Retinal pigment epithelial cell (primary cell): ENCODE data around the gene MKNK1.

Experiments used
- DNase-seq: peaks from one replicate; pipeline ENCODE4 v3.0.0-alpha.2; 2010; ENCODE audit warnings: low read depth
- H3K4me3 ChIP-seq: 2 replicates; pipeline ENCODE4 v1.5.1; 2011; ENCODE audit warnings: mild to moderate bottlenecking, low read length, control low read depth, moderate library complexity
- TF ChIP-seq, protein P1 (sequence below): conservative IDR thresholded peaks from 2 replicates; pipeline ENCODE4 v1.5.1; 2011; ENCODE audit warnings: low read depth, low read length, control low read depth, inconsistent platforms

Gene MKNK1

GRCh38 chr1:46539972-46540371 is 64.1 kb downstream of the MKNK1 start:
- no peak overlapping the region for H3K4me3 ChIP-seq
- DNase-seq = no peak
- TF ChIP-seq, protein P1, sequence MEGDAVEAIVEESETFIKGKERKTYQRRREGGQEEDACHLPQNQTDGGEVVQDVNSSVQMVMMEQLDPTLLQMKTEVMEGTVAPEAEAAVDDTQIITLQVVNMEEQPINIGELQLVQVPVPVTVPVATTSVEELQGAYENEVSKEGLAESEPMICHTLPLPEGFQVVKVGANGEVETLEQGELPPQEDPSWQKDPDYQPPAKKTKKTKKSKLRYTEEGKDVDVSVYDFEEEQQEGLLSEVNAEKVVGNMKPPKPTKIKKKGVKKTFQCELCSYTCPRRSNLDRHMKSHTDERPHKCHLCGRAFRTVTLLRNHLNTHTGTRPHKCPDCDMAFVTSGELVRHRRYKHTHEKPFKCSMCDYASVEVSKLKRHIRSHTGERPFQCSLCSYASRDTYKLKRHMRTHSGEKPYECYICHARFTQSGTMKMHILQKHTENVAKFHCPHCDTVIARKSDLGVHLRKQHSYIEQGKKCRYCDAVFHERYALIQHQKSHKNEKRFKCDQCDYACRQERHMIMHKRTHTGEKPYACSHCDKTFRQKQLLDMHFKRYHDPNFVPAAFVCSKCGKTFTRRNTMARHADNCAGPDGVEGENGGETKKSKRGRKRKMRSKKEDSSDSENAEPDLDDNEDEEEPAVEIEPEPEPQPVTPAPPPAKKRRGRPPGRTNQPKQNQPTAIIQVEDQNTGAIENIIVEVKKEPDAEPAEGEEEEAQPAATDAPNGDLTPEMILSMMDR = no peak

- H3K4me3 ChIP-seq = no peak overlapping the region
- TF ChIP-seq, protein P1 = no peak
- DNase-seq = no peak
These were observed 65.9 kb downstream of the MKNK1 start for GRCh38 chr1:46538147-46538546.

GRCh38 chr1:46537651-46538050 is 66.4 kb downstream of the MKNK1 start:
- DNase-seq = no peak
- no peak overlapping the region for H3K4me3 ChIP-seq
- TF ChIP-seq, protein P1 = no peak

DNA sequence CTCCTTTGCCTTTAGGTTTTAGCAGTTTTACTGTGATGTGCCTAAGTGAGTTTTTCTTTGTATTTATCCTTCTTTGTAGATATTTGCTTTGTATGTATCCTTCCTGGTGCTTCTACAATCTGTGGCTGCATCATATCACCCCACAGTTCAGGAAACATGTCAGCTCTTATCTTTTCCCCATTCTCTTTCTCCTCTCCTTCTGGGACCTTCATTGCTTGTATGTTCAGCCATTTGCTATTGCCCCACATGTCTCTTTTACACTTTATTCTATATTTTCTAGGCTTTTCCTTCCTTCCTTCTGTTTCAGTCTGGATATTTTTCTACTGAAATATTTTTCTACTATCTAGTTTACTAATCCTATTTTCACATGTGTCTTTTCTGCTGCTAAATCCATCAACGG is 67.5 kb downstream of the MKNK1 start:
- TF ChIP-seq, protein P1 = no peak
- H3K4me3 ChIP-seq = no peak overlapping the region
- DNase-seq = no peak

- TF ChIP-seq, protein P1 = peak; percentile 78
- no peak overlapping the region for H3K4me3 ChIP-seq
- no peak for DNase-seq
These were observed 69.0 kb downstream of the MKNK1 start for GRCh38 chr1:46535063-46535462.

- TF ChIP-seq, protein P1 = no peak
- H3K4me3 ChIP-seq = no peak overlapping the region
- no peak for DNase-seq
These were observed 70.7 kb downstream of the MKNK1 start for GRCh38 chr1:46533179-46533864.

GRCh38 chr1:46532498-46533178 is 71.4 kb downstream of the MKNK1 start:
- DNase-seq = no peak
- H3K4me3 ChIP-seq = no peak overlapping the region
- TF ChIP-seq, protein P1 = peak; percentile 71
